H1 (cell line): Measurements from ENCODE around the gene PDE4D. TPM values are rescaled to one million over a fixed set of nuclear protein-coding genes. Genes with fewer than 3 reads are reported as not detected.

Experiments
- CTBP2 ChIP-seq: IDR thresholded peaks from 2 replicates; pipeline ENCODE4 v1.7.0; 2011; ENCODE audit warnings: borderline replicate concordance, mild to moderate bottlenecking, moderate library complexity, mixed read lengths, low read length; ENCODE audit not compliant: insufficient read depth, insufficient read length
- SIN3A ChIP-seq, 2 experiments: IDR thresholded peaks in 1 of 2; conservative IDR thresholded peaks in 1 of 2; 2 replicates each; pipeline ENCODE4 v1.6.1; 2011 to 2012; ENCODE audit warnings: low read length in 2 of 2, improper control_type of control experiment in 1 of 2, low read depth in 1 of 2, mild to moderate bottlenecking in 1 of 2
- TAF7 ChIP-seq: optimal IDR thresholded peaks from 2 replicates; pipeline ENCODE3; 2011; ENCODE audit warnings: low read depth, mild to moderate bottlenecking, inconsistent platforms, low read length, moderate library complexity, borderline replicate concordance
- polyA plus RNA-seq, 7 experiments: library from polyadenylated mRNA; depleted of rRNA in 3 of 7; stranded (reverse) in 5 of 7; unstranded in 2 of 7; fragments of >200 nt in 5 of 7; fragments of 200-250 nt in 2 of 7; gene quantifications; 1 replicate in 5 of 7; 2 replicates in 1 of 7; 4 replicates in 1 of 7; pipeline versions ENCODE4 v1.2.1 to v1.2.3, GENCODE V29; 2011 to 2013; ENCODE audit warnings: missing spikeins in 2 of 7, mixed read lengths in 2 of 7
- total RNA-seq: library from RNA; stranded (reverse); fragmentation: NEBNext Ultra II Directional; extraction: Animal tissue kit (Norgen Biotek cat#: 25700); gene quantifications from 2 replicates; pipeline ENCODE4 v1.2.1, GENCODE V29; 2021

PDE4D gene
- total and polyA plus RNA-seq, 2 of the 8 experiments (the other 6 are each of a cell fraction or from before 2014, with no cell fraction given): 2.3 to 3.7 TPM

GRCh38 chr5:59544573-59544972 lies 349.0 kb downstream of the PDE4D start (continued):
- TF ChIP-seq CTBP2 (no peak), TAF7 (no peak), SIN3A (conservative IDR thresholded peaks at IDR 0.05 in 1 of 2, IDR thresholded peaks at IDR 0.05 in 1 of 2; ENCODE audit: low read depth in 1 of 2, low read length in 2 of 2) (no peak)
- TF ChIP-seq, all 59 proteins: peak for 0
